ENCODE results near the gene ALDH3B2. TPM values are rescaled to one million over a fixed set of nuclear protein-coding genes. Genes with fewer than 3 reads are reported as not detected.

The ALDH3B2 gene
- total RNA-seq, 1 experiment from 2014 or later: 1.8 TPM

- H3K27me3 ChIP-seq (ENCODE audit: low read length): no peaks in the 10 kb centered on the region
- peaks cover 23% of the 10 kb centered on the region for H3K4me1 ChIP-seq (ENCODE audit: low read length)
- H3K9ac ChIP-seq (ENCODE audit: low read length): no peak overlapping the region
- H3K27ac ChIP-seq (ENCODE audit: low read length): no peak overlapping the region
- no peaks in the 10 kb centered on the region for H3K9me2 ChIP-seq (replicated peaks; ENCODE audit: insufficient read depth, low read length)
- H4K20me1 ChIP-seq (ENCODE audit: insufficient read depth, low read depth, low read length): no peaks in the 10 kb centered on the region
- no peak overlapping the region for H3K4me3 ChIP-seq (ENCODE audit: low read length)
- H3K9me3 ChIP-seq (ENCODE audit: low read length): no peaks in the 10 kb centered on the region
- no peaks in the 10 kb centered on the region for H3K36me3 ChIP-seq (ENCODE audit: insufficient read depth, low read length)
- no peak overlapping the region for H3K4me2 ChIP-seq (ENCODE audit: low read depth, low read length, poor library complexity, severe bottlenecking)
- no peaks in the 10 kb centered on the region for H3K79me2 ChIP-seq (ENCODE audit: low read length)
- no peak overlapping the region for H2AFZ ChIP-seq (ENCODE audit: low read length)
- no peak for DNase-seq
Measured at GRCh38 chr11:67616431-67617242, 57.8 kb downstream of the ALDH3B2 start.

DNA sequence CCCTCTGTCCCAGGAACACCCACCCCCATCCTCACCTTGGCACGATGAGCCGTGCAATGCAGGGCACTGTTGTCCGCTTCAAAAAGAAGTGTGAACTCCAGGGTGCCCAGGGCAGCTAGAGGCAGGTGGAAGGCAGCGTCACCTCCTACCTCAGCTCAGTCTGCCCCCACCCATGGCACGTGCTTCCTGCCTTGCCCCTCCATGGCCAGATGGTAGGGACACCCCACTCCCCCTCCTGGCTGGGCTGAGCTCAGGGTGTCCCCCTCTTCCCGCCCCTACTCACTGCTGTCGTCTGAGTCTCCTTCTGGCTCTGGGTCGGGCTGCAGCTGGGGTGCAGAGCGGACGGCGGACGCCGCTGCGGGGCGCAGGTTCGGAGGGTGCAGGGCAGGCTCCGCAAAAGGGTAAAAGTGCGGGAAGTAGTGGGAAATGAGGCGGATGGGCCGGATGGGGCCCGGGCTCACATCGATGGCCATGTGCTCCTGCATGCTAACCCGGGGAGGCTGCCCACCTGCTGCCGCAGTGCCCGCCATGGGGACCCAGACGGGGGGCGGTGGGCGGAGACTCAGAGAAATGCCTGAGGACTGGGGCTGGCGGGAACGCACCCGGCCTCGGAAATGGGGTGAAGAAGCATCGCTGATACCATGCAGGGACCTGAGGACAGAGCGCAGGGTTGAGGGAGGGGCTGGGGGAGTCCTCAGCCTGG lies 58.5 kb downstream of the ALDH3B2 start:
- DNase-seq: no peak
- Histone ChIP-seq H3K9me2 (replicated peaks; ENCODE audit: insufficient read depth, low read length) (no peaks in the 10 kb centered on the region), H3K36me3 (ENCODE audit: insufficient read depth, low read length) (no peaks in the 10 kb centered on the region), H4K20me1 (ENCODE audit: insufficient read depth, low read depth, low read length) (no peaks in the 10 kb centered on the region), H3K9ac (ENCODE audit: low read length) (no peak overlapping the region), H3K27ac (ENCODE audit: low read length) (no peak overlapping the region), H3K79me2 (ENCODE audit: low read length) (no peaks in the 10 kb centered on the region), H3K9me3 (ENCODE audit: low read length) (no peaks in the 10 kb centered on the region), H3K4me3 (ENCODE audit: low read length) (no peak overlapping the region), H3K4me1 (ENCODE audit: low read length) (peaks cover 23% of the 10 kb centered on the region), H2AFZ (ENCODE audit: low read length) (no peak overlapping the region), H3K4me2 (ENCODE audit: low read depth, low read length, poor library complexity, severe bottlenecking) (no peak overlapping the region), H3K27me3 (ENCODE audit: low read length) (no peaks in the 10 kb centered on the region)

- peak overlapping the region; percentile 75 for H3K9ac ChIP-seq (ENCODE audit: low read length)
- H3K27ac ChIP-seq (ENCODE audit: low read length): peak overlapping the region; percentile 91
- H4K20me1 ChIP-seq (ENCODE audit: insufficient read depth, low read depth, low read length): no peaks in the 10 kb centered on the region
- peak overlapping the region; percentile 61 for H3K4me3 ChIP-seq (ENCODE audit: low read length)
- H3K9me3 ChIP-seq (ENCODE audit: low read length): no peaks in the 10 kb centered on the region
- H3K4me1 ChIP-seq (ENCODE audit: low read length): peaks cover 23% of the 10 kb centered on the region
- H3K79me2 ChIP-seq (ENCODE audit: low read length): no peaks in the 10 kb centered on the region
- no peaks in the 10 kb centered on the region for H3K9me2 ChIP-seq (replicated peaks; ENCODE audit: insufficient read depth, low read length)
- no peaks in the 10 kb centered on the region for H3K36me3 ChIP-seq (ENCODE audit: insufficient read depth, low read length)
- H2AFZ ChIP-seq (ENCODE audit: low read length): no peak overlapping the region; the same call in 1 of the 2 replicates
- no peaks in the 10 kb centered on the region for H3K27me3 ChIP-seq (ENCODE audit: low read length)
- peak overlapping the region; percentile 70 for H3K4me2 ChIP-seq (ENCODE audit: low read depth, low read length, poor library complexity, severe bottlenecking)
- DNase-seq: peak; percentile 89
Measured at GRCh38 chr11:67614730-67615714, 59.4 kb downstream of the ALDH3B2 start.

DNA sequence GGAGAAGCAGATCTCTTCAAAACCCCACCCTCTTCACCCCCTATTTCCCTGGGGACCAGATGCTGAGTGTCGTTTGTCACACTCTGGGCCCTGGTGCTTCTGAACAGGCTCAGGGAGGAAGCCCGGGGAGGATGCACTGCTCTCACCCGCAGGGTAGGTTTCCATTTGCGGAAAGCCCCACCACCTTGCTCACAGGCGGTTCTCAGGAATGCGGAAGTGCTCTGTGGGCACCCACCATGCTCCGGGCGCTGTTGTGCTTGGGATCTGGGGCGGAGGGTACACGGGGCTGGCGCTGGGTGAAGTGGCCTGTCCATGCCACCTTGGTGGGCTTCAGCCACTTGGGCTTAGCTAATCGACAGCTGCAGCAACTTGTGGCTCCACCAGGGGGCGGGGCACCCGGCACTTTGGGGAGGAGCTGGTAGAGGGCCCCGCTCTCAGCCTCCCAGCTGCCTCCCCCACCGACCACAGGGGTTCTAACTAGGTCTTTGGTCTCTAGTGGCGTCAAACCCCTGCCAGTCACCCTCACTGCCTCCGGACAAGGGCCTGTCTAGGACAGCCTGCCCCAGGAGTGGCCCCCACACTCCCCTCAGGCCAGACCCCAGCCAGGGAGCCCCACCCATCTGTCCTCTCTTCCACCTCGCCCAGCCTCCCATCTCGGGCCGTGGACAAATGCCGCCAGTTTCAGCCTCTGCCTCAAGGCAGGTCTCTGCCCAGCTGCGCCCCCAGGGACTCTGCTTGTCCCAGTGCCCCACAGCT lies 60.3 kb downstream of the ALDH3B2 start:
- no peaks in the 10 kb centered on the region for H3K9me2 ChIP-seq (replicated peaks; ENCODE audit: insufficient read depth, low read length)
- H3K27ac ChIP-seq (ENCODE audit: low read length): peak overlapping the region; percentile 91
- H3K79me2 ChIP-seq (ENCODE audit: low read length): no peaks in the 10 kb centered on the region
- peaks cover 23% of the 10 kb centered on the region for H3K4me1 ChIP-seq (ENCODE audit: low read length)
- H3K27me3 ChIP-seq (ENCODE audit: low read length): no peaks in the 10 kb centered on the region
- peak overlapping the region; percentile 61; the same call in 1 of the 2 replicates for H2AFZ ChIP-seq (ENCODE audit: low read length)
- H3K4me3 ChIP-seq (ENCODE audit: low read length): peak overlapping the region; percentile 61
- no peaks in the 10 kb centered on the region; the same call in 1 of the 2 replicates for H3K36me3 ChIP-seq (ENCODE audit: insufficient read depth, low read length)
- no peaks in the 10 kb centered on the region for H4K20me1 ChIP-seq (ENCODE audit: insufficient read depth, low read depth, low read length)
- DNase-seq: peak; percentile 95
- peak overlapping the region; percentile 70 for H3K4me2 ChIP-seq (ENCODE audit: low read depth, low read length, poor library complexity, severe bottlenecking)
- peak overlapping the region; percentile 75 for H3K9ac ChIP-seq (ENCODE audit: low read length)
- no peaks in the 10 kb centered on the region for H3K9me3 ChIP-seq (ENCODE audit: low read length)

DNA sequence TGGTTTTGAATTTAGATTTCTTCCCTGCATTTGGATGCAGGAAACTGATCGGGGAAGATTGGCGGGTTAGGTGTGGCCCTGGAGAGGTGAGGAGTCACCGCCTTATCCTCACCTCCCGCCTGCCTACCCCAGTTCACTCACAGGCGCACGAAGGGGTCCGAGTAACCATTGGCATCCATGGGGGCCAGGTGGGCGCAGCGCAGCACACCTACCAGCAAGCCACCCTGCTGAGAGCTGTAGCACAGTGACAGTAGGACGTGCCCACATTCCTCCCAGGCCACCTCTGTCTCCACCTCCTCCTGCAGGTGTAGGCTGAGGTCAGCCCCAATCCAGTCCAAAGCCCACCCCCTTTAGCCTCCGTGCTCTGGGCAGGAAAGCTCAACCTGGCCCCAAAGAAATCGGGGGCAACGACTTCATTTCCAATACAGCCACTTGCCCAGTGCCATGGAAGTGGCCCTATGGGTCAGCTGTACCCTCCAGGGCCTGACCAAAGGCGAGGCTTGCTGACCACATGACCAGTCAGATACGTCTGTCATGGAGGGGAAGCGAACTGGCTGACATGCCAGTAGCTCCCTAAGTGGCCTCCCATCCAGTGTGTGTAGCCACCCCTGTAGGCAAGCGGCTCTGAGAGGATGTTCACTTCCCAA lies 61.0 kb downstream of the ALDH3B2 start:
- Histone ChIP-seq H3K9me3 (ENCODE audit: low read length) (no peaks in the 10 kb centered on the region), H2AFZ (ENCODE audit: low read length) (no peak overlapping the region), H3K9me2 (replicated peaks; ENCODE audit: insufficient read depth, low read length) (no peaks in the 10 kb centered on the region), H3K9ac (ENCODE audit: low read length) (peak overlapping the region; percentile 75), H4K20me1 (ENCODE audit: insufficient read depth, low read depth, low read length) (peaks cover under 1% of the 10 kb centered on the region; the same call in 1 of the 2 replicates), H3K36me3 (ENCODE audit: insufficient read depth, low read length) (no peaks in the 10 kb centered on the region; the same call in 1 of the 2 replicates), H3K27ac (ENCODE audit: low read length) (peak overlapping the region; percentile 91), H3K4me3 (ENCODE audit: low read length) (peak overlapping the region; percentile 61), H3K4me2 (ENCODE audit: low read depth, low read length, poor library complexity, severe bottlenecking) (peak overlapping the region; percentile 70), H3K27me3 (ENCODE audit: low read length) (no peaks in the 10 kb centered on the region), H3K79me2 (ENCODE audit: low read length) (peaks cover under 1% of the 10 kb centered on the region), H3K4me1 (ENCODE audit: low read length) (peaks cover 24% of the 10 kb centered on the region)
- DNase-seq: no peak

- peaks cover 8% of the 10 kb centered on the region for H3K79me2 ChIP-seq (ENCODE audit: low read length)
- H4K20me1 ChIP-seq (ENCODE audit: insufficient read depth, low read depth, low read length): peaks cover 3% of the 10 kb centered on the region; the same call in 1 of the 2 replicates
- no peak for DNase-seq
- no peaks in the 10 kb centered on the region for H3K9me3 ChIP-seq (ENCODE audit: low read length)
- no peak overlapping the region for H3K9ac ChIP-seq (ENCODE audit: low read length)
- peaks cover 31% of the 10 kb centered on the region for H3K4me1 ChIP-seq (ENCODE audit: low read length)
- no peaks in the 10 kb centered on the region for H3K27me3 ChIP-seq (ENCODE audit: low read length)
- H3K36me3 ChIP-seq (ENCODE audit: insufficient read depth, low read length): no peaks in the 10 kb centered on the region; the same call in 1 of the 2 replicates
- H3K9me2 ChIP-seq (replicated peaks; ENCODE audit: insufficient read depth, low read length): no peaks in the 10 kb centered on the region
- no peak overlapping the region for H3K27ac ChIP-seq (ENCODE audit: low read length)
- H3K4me3 ChIP-seq (ENCODE audit: low read length): no peak overlapping the region
- no peak overlapping the region for H2AFZ ChIP-seq (ENCODE audit: low read length)
- H3K4me2 ChIP-seq (ENCODE audit: low read depth, low read length, poor library complexity, severe bottlenecking): no peak overlapping the region
Measured at GRCh38 chr11:67612751-67613150, 61.7 kb downstream of the ALDH3B2 start.
